AG20443 (cell line): Measurements from ENCODE around the gene SERAC1.
"Not testable (repeated sequence)": the region's sequence is repeated elsewhere in the genome, so short reads cannot be mapped to it uniquely, and the experiment has no call there.

ENCODE experiments used
- DNase-seq: peaks from one replicate; pipeline ENCODE4 v3.0.0; 2012; ENCODE audit warnings: low spot score, mixed read lengths

Gene SERAC1

DNA sequence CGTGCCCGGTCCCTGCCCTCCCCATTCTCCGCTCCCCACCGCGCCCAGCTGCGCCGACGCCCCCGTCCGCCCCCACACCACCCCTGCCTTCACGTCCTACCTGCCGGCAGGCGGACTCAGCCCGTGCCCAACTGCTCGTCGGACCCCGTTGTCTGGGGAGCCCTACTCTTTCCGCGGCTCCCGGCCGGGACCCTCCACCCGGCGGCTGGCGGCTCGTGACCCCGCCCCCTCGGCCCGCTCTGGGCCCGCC lies at the start of gene SERAC1:
Gene SERAC1, minus strand, starts transcription at position 223 of the 250 bp plus-strand sequence. CDS start 9,899 bp downstream, outside the sequence.
- no peak for DNase-seq

DNA sequence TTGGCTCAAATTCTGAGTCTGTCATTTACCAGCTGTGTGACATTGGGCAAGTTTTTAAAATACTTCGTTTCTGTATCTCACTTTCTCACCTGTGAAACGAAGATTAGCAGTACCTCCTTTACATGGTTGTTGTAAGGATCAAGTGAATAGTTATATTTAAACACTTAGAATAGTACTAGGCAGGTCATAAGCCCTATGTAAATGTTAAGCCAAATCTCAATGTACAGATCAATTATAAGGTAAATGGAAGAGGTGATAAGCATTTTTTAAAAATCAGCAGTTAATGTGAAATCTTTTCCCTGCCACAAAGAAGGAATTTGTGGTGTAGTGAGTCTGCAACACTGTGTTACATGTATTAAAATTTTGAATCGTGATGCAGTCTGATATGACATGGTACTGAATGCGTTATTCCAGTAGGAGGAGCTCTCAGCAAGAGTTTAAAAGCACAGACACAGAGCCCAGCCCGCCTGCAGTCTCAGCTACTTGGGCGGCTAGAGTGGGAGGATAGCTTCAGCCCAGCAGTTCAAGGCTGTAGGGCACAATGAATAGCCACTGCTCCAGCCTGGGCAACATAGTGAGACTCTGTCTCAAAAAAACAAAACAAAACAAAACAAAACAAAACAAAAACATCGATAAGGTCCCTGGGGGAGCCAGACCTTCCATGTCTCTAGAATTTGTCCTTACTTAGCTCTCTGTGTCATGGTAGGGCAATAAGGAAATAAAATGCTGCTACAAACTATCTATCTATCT lies 46.0 kb upstream of the SERAC1 start:
- DNase-seq = peak; percentile 76

DNA sequence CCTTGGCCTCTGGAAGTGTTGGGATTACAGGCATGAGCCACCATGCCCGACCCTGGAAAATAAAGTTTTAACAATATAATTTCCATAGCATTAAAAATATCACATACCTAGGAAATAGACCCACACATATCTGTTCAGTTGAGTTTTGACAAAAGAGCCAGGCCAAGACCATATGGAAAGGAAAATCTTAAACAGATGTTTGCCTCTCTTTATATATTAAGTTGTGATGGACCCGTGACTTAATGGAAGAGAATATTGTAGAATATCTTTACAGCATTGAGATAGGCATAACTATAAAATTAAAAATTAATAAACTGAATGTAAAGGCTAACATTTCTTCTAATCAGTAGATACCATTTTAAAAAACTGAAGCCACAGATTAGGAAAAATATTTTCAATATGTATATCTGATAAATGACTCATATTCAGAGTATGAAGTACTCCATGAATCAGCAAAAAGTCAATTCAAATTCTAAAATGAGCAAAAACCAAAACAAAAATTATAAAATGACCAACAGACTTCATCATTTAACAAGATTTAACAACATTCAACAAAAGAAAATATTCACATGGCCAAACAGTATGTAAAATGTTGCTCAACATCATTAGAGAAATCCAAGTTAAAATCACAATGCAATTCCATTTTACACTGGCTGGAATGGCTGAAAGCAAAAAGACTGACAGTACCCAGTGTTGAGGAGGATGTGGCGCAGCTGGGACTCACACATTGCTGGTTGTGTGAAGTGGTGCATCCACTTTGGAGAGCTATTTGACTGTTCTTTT lies 43.4 kb upstream of the SERAC1 start:
- DNase-seq = no peak

DNA sequence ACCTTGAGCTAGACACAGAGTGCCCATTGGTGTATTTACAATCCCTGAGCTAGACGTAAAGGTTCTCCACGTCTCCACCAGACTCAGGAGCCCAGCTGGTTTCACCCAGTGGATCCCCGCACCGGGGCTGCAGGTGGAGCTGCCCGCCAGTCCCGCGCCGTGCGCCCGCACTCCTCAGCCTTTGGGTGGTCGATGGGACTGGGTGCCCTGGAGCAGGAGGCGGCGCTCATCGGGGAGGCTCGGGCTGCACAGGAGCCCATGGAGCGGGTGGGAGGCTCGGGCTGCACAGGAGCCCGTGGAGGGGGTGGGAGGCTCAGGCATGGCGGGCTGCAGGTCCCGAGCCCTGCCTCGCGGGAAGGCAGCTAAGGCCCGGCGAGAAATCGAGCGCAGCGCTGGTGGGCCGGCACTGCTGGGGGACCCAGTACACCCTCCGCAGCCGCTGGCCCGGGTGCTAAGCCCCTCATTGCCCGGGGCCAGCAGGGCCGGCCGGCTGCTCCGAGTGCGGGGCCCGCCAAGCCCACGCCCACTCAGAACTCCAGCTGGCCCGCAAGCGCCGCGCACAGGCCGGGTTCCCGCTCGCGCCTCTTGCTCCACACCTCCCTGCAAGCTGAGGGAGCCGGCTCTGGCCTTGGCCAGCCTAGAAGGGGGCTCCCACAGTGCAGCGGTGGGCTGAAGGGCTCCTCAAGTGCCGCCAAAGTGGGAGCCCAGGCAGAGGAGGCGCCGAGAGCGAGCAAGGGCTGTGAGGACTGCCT lies 41.7 kb upstream of the SERAC1 start:
- not testable (repeated sequence) for DNase-seq

DNA sequence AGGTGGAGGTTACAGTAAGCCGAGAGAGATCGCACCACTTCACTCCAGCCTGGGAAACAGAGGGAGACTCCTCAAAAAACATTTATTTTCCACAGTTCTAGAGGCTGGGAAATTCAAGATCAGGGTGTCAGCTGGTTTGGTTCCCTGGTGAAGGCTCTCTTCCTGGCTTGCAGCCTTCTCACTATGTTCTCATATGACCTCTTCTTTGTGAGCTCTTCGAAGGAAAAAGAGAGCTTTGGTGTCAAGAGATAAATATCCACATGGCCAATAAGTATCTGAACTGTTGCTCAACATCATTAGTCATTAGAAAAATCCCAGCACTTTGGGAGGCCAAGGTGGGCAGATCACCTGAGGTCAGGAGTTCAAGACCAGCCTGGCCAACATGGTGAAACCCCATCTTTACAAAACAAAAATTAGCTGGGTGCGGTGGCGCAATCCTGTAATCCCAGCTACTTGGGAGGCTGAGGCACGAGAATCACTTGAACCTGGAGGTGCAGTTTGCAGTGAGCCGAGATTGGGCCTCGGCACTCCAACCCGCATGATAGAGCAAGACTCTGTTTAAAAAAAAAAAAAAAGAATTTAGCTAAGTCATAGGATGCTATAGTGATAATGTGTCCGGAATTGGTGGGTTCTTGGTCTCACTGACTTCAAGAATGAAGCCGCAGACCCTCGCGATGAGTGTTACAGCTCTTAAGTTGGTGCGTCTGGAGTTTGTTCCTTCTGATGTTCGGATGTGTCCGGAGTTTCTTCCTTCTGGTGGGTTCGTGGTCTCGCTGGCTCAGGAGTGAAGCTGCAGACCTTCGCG lies 40.4 kb upstream of the SERAC1 start:
- DNase-seq = not testable (repeated sequence)

DNA sequence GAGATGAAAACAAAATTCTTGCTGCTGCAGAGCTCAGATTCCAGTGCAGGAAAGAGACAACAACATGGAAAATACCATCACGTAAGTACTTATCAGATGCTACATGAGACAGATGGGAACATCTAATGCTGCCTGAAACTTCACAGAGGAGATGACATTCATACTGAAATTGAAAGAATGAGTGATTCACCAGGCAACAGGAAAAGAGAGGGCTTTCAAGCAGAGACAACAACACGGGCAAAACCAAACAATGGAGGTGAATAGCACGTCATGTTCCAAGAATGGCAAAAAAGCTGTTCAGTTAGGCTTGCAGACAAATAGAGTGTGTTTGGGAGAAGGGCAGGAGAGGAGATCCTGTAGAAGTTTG lies 39.3 kb upstream of the SERAC1 start:
- peak; percentile 28 for DNase-seq

DNA sequence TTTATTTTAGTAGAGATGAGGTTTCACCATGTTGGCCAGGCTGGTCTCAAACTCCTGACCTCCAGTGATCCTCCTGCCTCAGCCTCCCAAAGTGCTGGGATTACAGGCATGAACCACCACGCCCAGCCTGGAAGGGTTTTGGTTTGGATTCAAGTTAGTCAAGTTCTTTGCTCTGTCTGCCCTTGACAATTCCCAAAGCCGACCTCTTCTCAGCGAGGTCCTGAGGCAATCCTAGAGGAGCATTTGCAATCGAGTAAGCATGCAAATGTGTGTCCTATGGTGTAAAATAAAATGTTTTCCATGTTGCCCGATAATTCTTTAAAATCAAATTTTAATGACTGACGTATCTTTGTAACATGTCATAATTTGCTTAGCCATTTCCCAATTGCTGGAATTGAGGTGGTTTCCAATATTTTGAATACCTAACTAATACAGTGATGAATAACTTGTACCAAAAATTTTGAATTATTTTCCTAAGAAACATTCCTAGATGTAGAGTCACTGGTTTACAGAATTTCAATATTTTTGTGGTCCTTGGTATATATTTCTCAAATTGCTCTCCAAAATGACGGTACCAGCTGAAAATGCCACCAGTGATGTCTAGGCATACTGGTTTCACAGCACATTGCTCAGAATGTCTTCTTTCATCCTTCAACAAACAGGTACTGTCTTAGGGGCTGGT lies 38.8 kb upstream of the SERAC1 start:
- DNase-seq = no peak

DNA sequence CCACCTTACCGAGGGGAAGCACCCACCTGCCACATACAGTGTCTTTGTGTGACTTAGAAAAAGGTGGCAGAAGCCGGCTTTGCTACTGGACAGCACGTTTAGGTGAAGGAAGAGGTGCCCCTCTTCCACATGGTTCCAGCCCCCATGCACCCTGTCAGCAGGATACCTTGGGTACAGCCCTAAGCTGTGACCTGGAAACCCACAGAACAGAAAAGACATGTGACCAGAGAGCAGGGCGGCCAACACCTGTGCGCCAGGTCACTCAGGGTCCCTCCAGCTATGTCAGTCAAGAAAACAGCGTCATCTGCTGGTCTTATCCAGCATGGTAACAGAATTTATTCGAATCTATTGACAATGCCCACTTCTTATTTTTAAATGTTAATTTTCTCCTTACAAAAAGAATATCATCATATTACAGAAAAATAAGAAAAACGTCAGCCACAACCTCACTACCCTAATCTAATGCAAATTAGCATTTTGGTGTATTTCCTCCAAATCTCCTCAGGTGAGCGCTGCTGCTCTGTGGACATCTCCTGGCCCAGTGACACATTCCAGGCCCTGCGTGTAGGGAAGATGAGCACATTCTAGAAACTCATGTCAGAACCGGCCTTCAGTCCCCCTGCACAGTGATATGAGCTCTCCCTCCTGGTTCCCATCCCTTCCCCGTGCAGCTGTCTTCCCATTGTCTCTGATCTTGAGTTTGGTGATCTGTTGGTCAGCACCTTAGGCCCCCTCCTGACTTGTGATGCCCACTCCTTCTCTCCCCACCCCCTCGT lies 37.3 kb upstream of the SERAC1 start:
- no peak for DNase-seq

DNA sequence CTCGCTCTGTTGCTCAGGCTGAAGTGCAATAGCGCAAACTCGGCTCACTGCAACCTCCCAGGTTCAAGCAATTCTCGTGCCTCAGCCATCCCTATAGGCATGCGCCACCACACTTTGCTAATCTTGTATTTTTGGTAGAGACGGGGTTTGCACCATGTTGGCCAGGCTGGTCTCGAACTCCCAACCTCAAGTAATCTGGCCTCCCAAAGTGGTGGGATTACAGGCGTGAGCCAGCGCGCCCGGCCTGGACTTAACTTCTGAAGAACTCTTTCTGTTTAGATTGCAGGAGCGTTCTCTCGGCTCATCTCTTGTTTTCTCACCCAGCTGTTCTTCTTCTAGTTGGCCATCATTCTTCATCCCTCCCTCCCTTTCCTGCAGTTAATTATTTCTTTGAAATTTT lies 30.4 kb upstream of the SERAC1 start:
- no peak for DNase-seq

DNA sequence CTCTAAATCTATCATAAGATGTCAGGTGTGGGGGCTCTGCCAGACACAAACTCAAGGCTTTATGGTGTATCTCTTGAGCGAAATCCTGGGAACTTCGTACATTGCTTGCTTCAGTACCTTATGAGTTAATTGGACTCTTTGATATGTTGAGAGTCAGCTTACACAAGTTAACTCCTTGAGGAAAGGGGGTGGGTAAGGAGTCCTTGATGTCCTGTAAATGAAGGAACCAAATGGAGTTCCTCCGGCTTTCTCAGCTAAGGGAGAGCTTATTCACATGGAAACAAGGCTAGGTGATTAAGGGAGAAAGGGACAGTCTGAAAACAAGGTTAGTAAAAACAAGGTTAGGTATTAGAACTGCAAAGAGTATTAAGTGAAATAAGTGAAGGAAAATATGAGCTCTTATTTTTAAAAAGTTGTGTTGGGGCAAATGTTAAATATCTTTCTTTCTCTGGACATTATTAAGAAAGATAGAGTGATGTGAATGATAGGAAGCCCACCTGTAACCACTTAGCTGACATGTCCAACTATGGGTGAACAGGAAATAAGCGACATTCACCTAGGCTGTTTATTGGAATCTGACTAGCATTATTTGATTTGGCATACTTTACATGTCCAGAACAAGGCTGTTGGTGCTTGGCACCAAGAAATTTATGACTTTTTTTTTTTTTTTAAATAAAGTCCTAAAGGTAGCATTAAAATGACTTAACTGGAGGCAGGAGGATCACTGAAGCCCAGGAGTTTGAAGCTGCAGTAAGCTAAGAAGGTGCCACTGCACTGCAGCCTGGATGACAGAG lies 26.6 kb upstream of the SERAC1 start:
- no peak for DNase-seq

DNA sequence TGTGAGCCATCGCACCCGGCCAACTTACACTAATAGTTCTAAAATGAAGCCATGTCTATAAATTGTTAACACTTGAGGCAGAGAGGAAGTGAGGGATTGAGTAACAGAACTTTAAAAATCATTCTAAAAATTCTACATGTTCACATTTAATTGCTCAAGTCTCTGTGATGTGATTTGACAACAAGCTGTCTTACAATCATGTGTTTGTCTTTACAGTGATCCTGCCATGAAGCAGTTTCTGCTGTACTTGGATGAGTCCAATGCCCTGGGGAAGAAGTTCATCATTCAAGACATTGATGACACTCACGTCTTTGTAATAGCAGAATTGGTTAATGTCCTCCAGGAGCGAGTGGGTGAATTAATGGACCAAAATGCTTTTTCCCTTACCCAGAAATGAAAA lies 23.7 kb upstream of the SERAC1 start:
- DNase-seq = no peak

DNA sequence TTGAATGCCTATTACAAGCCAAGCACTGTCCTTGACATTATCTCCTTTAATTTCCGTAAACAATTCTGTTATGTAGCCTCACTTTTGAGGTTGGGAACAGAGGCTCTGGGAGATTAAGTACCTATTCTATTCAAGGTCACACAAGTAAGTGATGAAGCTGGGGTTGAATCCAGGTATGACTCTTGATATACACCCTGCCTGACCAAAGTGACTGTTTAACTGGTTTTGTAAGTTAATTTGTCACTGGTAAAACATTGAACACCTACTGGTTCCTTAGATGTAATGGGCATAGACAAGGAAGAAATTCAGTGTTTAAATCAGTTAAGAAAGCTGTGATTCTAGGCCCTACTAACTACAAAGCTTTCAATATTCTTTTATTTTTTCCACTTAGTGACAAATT lies 23.0 kb upstream of the SERAC1 start:
- no peak for DNase-seq

DNA sequence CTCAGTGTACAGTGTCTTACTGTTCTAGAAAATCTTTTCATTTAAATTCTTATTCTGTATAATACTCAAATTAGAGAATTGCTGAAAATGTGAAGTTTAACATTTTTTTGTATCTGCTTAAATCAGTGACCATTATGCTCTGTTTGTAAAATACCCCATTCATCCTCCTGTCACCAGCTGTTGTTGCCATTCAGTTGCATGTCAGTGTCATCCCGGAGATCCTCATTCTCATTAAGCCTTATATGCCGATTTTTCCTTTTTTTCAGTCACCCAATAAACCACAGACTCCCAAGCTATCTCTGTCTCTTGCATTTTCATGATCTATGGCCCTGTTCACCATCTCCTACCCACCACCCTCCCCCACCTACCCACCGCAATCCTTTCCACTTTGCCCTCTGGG lies 20.5 kb upstream of the SERAC1 start:
- DNase-seq = no peak

DNA sequence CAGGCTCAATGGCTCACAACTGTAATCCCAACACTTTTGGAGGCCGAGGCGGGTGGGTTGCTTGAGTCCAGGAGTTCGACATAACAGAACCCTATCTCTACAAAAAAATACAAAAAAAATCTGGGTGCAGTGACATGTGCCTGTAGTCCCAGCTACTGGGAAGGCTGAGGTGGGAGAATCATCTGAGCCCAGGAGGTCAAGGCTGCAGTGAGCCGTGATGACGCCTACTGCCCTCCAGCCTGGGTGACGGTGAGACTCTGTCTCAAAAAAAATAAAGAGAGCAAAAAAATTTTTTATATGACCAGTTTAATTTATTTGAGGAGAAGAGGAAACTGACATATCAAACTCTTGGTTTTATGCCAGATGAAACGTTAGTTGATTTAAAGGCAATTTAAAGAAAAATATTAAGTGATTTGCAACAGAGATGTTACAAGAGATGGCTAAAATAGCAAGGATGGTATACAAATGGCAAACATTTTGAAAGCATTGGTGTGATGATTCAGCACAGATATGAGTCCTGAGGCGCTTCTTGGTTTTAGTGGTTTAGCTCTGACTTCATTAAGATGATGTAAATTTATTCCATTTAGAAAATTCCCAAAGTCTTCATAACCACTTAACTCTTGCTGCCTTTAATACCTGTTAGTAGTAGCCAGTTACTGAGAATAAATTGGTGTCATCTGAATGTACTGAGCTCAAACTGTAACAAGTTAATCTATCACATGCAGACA lies 17.8 kb upstream of the SERAC1 start:
- peak; percentile 53 for DNase-seq

DNA sequence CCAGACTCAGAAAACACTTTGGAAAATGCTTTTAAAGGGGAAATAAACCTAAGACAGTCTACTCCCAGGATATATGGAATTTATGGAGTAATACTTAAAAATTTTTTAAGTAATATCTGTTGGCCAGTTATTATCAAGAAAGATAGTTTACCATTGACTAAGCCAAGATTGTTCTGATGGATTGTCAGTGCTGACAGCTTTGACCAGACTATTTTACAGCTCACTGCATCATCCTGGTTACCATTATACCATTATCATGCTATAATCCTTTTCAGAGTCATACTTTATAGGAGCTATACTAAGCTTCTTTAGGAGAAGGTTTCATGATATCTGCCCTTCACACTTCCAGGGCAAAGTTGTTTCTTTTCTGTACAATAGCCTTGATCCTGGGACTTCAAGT lies 16.5 kb upstream of the SERAC1 start:
- no peak for DNase-seq

DNA sequence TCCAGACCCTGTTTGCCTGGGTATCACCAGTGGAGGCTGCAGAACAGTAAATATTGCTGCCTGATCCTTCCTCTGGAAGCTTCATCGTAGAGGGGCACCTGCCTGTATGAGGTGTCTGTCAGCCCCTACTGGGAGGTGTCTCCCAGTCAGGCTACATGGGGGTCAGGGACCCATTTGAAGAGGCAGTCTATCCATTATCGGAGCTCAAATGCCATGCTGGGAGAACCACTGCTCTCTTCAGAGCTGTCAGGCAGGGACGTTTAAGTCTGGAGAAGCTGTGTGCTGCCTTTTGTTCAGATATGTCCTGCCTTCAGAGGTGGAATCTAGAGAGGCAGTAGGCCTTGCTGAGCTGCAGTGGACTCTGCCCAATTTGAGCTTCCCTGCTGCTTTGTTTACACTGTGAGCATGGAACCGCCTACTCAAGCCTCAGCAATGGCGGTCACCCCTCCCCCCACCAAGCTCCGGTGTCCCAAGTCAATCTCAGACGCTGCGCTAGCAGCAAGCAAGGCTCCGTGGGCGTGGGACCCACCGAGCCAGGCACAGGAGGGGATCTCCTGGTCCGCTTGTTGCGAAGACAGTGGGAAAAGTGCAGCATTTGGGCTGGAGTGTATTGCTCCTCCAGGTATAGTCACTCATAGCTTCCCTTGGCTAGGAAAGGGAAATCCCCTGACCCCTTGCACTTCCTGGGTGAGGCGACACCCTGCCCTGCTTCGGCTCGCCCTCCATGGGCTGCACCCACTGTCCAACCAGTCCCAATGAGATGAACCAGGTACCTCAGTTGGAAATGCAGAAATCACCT lies 15.3 kb upstream of the SERAC1 start:
- DNase-seq = not testable (repeated sequence)

DNA sequence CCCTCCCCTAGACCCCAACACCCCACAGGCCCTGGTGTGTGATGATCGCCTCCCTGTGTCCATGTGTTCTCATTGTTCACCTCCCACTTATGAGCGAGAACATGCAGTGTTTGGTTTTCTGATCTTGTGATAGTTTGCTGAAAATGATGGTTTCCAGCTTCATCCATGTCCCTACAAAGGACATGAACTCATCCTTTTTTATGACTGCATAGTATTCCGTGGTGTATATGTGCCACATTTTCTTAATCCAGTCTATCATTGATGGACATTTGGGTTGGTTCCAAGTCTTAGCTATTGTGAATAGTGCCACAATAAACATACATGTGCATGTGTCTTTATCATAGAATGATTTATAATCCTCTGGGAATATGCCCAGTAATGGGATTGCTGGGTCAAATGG lies 9.7 kb upstream of the SERAC1 start:
- not testable (repeated sequence) for DNase-seq

DNA sequence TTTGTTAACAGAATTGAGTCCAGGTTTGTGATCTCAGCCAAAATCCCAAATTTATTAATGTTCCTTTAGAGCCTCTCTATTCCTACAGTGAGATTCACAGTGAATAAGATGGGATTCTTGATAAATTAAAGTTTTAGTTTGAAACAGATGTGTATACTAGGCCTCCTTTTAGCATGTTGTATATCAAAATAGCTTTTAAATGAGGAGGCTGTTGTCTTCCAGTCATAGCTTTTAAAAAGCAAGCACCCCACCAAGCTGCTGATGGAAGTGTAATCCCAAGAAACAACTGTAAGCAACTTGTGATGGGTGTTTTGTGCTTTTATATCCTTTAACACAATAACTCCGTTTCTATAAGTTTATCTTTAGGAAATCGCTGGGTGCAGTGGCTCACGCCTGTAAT lies 7.0 kb upstream of the SERAC1 start:
- no peak for DNase-seq

DNA sequence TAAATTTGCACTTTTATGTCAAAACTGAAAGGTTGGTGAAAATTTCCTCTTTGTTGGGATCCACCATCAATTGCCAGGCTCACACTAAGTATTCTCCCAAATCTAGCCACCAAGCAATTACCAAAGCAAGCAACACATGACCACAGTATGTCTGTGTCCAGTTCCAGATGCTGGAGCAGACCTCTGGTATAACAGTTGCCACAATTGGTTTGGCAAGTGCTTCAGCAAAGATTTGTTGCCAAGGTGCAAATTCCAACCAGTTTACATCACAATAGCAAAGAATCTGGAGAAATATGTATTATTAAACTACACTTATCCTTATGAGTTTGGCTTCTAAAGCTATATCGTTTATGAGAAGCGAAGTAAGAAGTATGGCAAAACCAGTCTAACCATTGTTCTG lies 6.5 kb upstream of the SERAC1 start:
- peak; percentile 84 for DNase-seq
